Cardiac fibroblast (primary cell): ENCODE data around the gene PCSK5.
A peak's percentile ranks its signal among the peaks of the same experiment; 100 is the strongest.

Experiments
- DNase-seq, 2 donors: peaks; one replicate each; pipeline versions ENCODE4 v3.0.0 to v3.0.0-alpha.2; 2010; ENCODE audit warnings: low read depth in 2 of 2
- H3K4me3 ChIP-seq, 2 donors: replicated peaks in 1 of 2; 1 replicate in 1 of 2; 2 replicates in 1 of 2; pipeline ENCODE4 v1.5.1; 2011; ENCODE audit warnings: low read depth in 2 of 2, low read length in 2 of 2, mild to moderate bottlenecking in 2 of 2, moderate library complexity in 1 of 2
- CTCF ChIP-seq: IDR thresholded peaks from one replicate; pipeline ENCODE4 v1.5.1; 2011; ENCODE audit warnings: low read depth, mild to moderate bottlenecking, low read length, inconsistent platforms

Gene PCSK5

DNA sequence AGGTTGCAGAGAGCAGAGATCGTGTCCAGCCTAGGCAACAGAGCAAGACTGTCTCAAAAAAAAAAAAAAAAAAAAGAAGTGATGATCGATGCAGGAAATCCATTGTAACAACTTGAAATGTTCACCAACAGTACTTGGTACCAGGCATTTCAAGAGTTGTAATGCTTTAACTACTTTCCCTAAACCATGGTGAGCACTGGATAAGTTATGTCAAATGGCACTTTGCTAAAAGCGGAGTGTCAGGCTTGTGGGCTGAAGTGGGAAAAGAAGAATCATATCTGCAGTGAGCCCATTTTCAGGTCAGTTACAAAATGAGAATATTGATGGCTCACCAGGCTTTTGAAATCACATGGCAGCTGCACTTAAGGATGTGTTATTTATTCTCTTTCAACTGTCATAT lies 301.5 kb downstream of the PCSK5 start:
- DNase-seq = no peak
- no peak for TF ChIP-seq CTCF
- H3K4me3 ChIP-seq = no peak overlapping the region

DNA sequence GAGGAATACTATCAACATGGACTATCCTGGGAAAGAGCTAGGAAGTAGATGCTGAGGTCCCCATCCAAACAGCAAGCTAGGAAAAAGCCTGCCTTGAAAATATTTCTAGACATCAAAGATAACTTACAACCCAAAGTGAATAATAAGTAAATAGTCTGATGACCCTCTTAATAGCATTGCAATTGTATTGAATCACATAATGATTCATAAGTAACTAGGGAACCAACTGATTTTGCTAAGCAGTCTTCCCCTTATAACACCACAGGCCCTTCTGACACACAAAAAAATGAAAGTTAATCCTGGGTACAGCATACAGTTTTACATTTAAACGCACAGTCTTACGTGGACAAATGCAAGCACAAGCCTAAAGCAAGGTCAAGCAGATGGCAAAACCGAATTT lies 304.4 kb downstream of the PCSK5 start:
- peak in 1 of 2 donors; percentile 46 for DNase-seq
- TF ChIP-seq CTCF = no peak
- H3K4me3 ChIP-seq = no peak overlapping the region

GRCh38 chr9:76198336-76198735 lies 307.9 kb downstream of the PCSK5 start:
- TF ChIP-seq CTCF = no peak
- DNase-seq = peak; percentile 48 to 54
- H3K4me3 ChIP-seq = no peak overlapping the region

DNA sequence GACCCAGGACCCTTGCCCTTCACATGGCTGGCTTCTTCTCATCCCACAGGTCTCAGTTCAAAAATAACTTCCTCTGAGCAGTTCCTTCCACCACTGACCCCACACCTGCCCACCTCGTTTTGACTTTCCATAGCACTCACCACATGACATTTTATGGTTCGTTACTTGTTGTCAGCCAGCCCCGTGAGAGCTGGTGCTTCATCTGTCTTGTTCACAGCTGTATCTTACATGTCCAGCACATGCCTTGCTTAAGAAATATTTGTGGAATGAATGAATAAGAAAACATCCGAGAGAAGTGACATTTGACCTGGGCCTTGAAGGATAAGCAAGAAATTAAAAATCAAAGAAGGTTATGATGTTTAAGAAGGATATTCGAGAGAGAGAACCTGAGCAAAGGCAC lies 309.8 kb downstream of the PCSK5 start:
- H3K4me3 ChIP-seq = no peak overlapping the region
- peak; percentile 3 to 60 for DNase-seq
- no peak for TF ChIP-seq CTCF

- no peak for TF ChIP-seq CTCF
- no peak overlapping the region for H3K4me3 ChIP-seq
- DNase-seq = no peak
Observed at GRCh38 chr9:76200745-76201144, 310.3 kb downstream of the PCSK5 start.

DNA sequence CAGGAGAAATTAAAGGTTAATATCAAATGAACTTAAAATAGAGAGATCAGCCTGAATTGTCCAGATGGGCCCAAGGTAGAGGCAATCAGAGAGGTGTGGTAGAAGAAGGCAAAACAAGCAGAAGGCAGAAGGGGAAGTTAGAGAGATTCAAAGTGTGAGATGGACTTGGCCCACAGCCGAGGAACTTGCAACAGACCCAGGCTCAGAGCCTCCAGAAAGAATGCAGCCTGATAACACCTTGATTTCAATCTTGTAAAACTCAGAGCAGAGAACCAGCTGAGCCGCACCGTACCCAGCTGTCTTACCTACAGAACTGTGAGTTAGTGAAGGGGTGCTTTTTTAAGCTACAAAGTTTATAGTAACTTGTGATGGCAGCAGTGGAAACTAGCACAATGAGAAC lies 312.9 kb downstream of the PCSK5 start:
- TF ChIP-seq CTCF = no peak
- no peak overlapping the region for H3K4me3 ChIP-seq
- DNase-seq = peak in 1 of 2 donors; percentile 28

DNA sequence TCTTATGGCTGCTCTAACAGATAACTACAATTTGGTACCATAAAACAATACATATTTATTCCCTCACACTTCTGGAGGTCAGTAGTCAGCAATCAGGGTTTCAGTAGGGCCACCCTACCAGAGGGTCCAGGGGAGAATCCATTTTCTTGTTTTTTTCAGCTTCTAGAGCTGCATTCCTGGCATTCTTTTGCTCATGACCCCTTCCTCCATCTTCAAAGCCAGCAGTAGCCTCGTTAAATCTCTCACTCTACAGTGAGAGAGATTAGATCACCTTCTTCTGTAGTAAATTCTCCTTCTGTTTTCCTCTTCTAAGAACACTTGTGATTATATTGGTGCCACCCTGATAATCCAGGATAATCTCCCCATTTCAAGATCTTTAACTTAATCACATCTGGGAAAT lies 316.3 kb downstream of the PCSK5 start:
- TF ChIP-seq CTCF = no peak
- no peak overlapping the region for H3K4me3 ChIP-seq
- DNase-seq = no peak
